HPDE6-E6E7 (cell line): ENCODE data around the gene C2CD2.
A peak's percentile ranks its signal among the peaks of the same experiment; 100 is the strongest.
"Not testable (repeated sequence)": the region's sequence is repeated elsewhere in the genome, so short reads cannot be mapped to it uniquely, and the experiment has no call there.

ENCODE experiments used
- DNase-seq: peaks from one replicate; pipeline ENCODE4 v3.0.0; 2011; ENCODE audit warnings: missing footprints; ENCODE audit errors: extremely low spot score

Gene C2CD2

DNA sequence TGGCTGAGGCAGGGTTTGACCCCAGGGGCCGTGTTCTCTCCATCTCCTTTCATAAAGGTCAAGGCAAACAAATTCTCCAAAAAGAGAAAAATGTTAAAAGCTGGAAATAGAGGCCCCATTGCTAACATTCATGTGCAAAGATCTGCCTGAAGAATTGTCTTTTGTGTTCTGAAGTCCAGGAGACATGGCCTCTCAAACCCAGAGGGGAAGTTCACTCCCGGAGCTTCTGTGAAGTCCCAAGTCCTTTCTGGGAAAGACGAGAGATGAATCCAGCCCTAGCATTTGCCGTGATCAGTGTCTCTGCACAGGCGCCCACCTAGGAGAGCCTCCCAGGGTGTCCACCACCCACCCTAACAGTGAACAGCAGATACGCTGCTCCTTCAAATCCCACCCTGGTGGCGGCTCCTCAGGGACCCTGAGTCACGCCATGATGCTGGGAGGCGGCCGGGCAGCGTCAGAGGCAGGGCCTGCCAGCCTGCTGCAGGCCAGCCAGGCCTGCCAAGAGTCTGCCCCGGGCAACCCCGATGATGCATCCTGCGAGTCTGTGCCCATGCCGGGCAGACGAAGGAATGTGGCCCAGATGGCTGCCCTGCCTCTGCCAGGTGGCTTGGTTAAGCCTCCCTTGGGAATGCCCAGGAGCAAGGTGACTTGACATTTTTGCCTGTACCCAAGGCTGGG is 5.2 kb upstream of the C2CD2 start:
- no peak for DNase-seq

DNA sequence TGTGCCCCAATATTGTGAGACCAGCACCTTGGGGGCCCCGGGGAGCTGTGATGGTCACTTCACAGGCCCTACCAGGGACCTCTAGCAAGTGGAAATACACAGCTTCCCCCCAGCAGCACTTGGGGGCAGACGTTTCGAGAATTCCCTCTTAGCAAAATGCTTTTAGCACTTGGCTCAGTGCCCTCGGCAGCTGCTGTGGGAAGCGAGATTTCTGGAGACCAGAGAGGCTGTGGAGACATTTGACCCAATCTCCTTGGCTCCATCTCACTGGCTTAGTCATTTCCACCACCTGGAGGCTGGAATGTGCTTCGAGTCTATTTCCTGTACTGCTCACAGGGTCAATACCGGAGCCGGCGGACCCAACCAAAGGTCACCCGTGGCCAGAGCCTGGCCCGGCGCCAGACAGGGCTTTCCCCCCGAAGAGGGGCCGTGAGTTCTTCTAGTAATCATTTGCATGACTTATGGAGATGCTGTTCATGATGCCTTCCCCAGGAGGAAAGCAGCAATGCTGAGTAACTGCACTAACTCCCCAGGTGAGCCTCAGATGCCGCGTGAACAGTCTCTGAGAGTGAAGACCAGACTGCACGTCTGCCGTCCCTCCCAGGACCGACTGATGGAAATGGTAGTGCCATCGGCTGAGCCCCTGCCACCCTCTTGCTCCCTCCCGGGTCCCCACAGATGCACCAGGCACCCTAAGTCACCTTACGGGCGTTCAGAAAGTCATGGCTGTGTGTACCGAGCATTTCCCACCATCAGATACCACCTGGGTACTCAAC is 4.4 kb upstream of the C2CD2 start:
- DNase-seq: peak; percentile 78

DNA sequence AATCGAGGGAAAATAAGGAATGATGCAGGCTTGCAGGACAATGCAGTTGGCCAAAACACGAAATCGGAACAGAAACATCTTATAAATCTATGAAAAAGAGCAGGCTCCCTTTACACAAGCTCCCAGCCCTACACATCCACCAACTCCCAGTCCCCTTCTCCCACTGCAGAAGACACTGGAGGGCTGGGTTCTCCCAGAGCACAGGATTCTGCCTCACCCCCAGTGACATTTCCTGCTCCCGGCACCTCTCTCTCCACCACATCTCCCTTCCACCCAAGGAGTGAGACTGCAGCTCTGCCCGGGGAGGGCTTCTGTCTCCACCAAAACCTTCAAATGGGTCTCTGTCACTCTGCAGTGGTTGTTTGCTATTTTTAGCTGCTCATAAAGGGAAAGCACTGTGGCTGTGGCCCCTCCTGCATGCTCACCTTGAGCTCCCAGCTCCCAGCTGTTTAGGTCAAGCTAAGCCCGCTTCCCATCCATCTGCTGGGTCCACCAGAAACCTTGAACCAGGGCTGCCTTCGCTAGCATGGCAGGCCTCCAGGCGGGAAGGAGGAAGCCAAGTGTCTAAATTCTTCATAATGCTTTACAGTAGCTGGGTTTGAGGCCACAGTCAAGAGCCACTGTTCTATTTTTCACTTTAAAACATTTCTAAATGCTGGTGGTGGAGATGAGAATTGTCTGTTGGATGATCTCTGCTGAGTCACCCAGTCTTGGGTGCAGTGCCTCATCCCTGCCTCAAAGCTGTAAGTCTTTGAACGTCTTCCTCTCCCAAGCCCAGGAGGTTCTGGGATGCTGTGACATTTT is 3.3 kb upstream of the C2CD2 start:
- peak; percentile 56 for DNase-seq

DNA sequence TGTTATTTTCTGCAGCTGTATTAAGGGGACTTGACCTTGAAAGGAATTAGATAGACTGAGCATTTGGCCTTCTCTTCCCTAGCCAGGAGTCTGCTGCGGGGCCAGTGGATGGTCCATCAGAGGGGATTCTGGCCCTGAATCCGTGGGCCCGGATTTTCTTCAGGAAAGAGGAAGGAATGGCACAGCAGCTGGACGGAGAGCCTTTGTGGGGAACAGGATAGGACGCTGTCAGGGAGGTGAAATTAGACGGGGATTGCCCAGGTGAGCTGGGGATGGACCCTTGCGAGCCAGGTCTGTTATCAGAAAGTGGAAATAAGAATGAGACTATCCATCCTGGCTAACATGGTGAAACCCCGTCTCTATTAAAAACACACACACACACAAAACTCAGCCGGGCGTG is 1.7 kb upstream of the C2CD2 start:
- no peak for DNase-seq

DNA sequence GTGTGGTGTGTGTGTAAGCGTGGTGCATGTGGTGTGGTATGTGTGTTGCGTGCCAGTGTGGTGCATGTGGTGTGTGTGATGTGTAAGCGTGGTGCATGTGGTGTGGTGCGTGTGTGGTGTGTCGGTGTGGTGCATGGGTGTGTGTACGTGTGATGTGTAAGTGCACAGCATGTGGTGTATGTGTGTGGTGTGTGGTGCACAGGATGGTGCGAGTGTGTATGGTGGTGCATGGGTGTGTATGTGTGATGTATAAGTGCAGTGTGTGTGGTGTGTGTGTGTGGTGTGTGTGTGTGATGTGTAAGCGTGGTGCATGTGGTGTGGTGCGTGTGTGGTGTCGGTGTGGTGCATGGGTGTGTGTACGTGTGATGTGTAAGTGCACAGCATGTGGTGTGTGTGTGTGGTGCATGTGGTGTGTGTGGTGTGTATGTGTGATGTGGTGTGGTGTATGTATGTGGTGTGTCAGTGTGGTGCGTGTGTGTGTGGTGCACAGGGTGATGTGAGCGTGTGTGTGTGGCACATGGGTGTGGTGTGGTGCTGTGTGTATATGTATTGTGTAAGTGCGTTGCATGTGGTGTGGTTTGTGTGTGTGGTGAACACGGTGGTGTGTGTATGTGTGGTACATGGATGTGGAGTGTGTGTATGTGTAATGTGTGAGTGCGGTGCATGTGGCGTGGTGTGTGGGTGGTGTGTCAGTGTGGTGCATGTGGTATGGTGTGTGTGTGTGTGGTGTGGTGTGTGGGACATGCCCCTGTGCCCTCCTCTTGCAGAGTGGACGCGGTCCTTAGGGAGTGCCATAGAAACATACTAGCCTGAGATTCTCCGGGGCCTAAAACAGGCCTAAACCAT is 1.1 kb upstream of the C2CD2 start:
- DNase-seq: no peak

DNA sequence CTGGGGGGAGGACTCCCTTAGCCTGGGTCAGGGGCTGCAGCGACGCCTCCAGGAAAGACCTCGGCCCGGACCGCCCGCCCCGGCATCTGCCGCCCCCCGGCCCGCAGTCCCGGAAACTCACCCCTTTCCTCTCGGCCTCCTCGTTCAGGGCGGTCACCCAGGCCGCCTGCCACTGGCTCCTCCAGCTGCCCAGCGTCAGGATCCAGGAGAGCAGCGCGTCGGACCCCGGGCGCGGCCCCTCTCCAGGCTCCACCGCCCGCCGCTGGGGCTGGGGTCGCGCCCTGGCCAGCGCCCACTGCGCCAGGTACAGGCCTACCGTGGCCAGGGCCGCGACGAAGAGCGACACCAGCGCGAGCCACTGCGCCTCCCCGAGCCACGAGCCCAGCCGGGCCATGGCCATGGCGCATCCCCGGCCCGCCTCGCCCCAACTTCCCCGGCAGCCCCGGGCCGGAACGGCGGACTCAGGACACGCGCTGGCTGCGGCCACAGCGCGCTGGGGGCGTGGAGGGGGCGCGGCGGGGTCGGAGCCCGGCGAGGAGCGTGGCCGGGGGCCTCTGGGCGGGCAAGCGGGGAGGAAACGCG is 478 bp downstream of the C2CD2 start:
- no peak for DNase-seq

DNA sequence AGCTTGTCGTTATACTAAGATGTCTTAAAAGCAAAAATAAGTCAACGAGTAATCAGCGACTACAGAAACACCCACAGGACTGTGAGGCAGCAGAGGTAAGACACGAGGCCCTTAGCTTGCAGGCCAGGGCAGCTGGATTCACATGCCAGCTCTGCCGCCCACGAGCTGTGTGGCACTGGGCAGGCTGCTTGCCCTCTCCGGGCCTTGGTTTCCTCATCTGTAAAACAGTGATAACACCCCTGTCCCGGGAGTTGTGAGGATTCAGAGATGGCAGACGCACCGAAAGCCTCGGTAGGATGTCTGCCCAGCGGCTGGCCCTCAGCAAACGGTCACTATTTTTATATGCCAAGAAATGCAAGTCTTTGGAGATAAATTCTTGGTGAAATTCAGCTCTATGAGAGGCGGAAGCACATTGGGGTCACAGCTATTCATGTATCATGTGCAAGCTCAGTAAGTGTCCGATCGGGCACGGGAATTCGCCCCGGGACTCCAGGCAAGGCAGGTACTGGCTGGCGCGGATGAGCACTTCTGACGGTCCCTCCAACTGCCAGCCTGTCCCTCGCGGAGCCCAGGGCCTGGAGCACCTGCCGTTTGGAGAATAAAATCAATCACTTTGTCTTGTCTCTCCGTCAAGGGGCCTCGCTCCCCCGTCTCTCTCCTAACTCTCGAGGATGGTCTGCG is 1.1 kb downstream of the C2CD2 start:
- DNase-seq: no peak

DNA sequence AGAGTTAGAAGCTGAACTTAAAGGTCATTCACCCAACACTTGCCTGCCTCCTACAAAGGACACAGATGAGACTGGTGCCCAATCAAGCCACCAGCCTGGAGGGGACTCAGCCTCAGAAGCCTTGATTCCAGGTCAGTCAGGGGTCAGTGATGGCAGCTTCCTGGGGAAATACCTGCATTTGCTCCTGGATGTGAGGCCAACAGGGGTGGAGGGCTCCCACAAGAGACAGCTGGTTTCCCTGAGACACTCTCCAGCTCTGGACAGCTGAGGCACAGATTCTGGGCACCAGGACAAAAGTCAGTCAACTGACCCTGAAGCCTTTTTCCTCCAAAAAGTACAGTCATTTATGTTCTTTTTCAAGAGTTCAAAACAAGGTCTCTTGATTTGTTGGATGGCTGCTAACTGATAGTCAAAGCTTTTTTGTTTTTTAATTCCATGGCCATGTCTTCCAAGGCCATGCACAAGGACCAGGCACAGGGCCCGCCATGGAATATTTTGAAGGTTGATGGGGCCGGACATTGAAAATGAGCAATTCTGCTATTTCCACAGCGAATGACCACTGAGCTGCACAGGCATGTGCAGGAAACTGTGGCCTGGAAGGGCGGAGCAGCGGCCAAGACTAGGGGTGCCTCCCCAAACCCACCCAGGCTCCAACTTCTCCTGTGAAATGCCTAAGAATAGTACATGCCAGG is 1.8 kb downstream of the C2CD2 start:
- no peak for DNase-seq

DNA sequence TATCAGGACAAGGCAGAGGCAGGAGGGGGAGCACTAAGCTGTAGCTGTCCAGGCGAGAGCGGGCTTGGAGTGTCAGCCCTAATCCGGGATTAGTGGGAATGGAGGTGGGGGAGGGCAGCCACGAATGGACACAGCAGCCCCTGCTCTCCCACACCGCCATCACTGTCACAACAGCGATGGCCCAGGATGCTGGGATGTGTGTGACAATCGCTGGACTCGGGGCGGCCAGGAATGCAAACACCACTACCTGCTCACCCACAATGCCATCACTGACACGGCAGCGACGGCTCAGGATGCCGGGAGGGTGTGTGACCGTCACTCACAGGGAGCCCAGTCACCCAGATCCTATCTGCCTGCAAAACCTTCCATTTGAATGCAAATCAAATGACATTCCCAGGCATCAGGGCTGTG is 2.9 kb downstream of the C2CD2 start:
- no peak for DNase-seq

DNA sequence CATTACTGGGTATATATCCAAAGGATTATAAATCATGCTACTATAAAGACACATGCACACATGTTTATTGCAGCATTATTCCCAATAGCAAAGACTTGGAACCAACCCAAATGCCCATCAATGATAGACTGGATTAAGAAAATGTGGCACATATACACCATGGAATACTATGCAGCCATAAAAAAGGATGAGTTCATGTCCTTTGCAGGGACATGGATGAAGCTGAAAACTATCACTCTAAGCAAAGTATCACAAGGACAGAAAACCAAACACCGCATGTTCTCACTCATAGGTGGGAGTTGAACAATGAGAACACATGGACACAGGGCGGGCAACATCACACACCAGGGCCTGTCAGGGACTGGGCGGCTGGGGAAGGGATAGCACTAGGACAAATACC is 4.2 kb downstream of the C2CD2 start:
- DNase-seq: not testable (repeated sequence)

DNA sequence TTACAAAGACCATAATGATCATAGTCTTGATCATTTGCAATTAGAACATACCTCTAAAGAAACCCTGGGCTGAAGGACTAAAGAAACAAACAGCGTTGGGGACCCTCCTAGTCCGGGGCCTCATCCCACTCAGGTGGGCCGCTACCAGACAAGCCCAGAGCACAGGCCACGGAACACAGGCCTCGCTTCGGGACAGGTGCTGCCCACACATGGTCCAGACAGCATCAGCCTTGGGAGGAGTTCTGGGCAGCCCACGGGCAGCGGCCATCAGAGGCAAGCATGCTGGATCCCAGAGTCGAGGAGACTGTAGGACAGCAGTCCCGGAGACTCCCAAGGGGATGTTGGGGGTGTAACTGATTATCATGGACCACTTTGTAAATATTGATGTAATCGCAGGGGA is 4.9 kb downstream of the C2CD2 start:
- no peak for DNase-seq

DNA sequence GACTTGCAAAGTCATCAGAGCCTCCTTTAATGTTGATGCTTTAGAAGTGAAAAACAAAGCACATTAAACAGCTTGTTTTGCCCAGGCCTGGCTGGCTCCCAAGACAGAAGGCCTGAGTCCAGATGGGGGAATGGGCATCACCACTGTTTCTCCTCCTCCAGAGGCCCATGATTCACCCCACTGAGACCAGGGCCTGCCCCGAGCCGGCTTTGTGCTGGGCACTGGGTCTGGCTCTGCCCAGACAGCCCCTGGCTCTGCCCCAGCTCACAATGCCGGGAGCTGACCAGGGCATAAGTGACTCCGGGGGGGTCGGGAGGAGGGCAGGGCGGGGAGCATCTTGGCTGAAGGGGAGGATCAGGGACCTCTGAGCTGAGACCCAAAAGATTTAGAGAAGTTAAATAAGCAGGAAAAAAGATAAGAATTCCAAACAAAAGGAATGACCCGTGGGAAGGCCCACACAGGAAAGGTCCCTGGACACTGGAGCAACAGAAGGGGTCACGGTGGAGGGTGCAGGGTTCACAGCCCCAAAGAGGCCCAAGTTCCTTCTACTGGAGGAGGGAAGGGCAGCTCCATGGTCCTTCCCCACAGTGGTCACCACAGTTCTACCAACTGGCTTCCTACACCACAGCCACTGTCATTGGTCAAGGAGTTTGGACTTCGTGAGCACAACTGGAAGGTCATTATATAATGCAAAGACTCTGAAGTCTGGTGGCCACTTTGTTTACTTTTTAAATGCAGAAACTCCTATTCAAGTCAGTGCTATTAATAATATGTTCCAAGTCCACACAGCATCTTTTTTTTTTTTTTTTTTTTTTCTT is 5.5 kb downstream of the C2CD2 start:
- DNase-seq: no peak

DNA sequence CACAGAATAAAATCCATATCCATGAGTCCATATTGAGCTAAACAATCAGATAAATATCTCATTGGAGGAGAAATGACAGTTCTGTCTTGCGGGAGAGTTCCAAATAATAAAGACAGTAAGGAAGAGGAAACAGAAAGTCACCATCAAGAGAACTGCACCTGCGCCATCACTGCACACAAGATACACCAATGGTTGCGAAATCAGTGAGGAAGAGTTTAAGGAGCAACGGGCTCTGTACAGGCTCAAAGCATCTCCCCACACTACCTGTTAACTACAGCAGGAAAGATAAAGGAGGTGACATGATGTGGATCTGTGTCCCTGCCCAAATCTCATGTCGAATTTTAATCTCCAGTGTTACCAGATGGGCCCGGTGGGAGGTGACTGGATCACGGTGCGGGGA is 7.8 kb downstream of the C2CD2 start:
- DNase-seq: no peak

DNA sequence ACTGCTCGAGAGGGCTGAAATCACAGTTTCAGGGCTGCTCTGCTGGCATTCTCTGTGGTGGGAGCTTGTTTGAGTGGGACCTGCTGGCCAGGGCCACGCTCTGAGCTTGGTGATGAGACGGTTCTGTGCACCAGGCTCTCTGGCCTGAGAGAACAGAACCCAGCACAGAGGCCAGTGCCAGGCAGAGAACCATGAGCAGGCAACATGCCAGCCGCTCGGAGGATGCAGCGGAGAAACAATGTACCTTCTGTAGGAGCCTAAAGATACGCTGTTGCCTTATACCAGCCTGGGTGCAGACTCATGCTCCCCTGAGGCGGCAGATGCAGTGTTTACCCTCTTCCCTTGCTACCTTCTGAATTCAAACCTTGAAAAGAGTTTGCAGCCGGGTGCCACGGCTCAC is 10.0 kb downstream of the C2CD2 start:
- DNase-seq: no peak

DNA sequence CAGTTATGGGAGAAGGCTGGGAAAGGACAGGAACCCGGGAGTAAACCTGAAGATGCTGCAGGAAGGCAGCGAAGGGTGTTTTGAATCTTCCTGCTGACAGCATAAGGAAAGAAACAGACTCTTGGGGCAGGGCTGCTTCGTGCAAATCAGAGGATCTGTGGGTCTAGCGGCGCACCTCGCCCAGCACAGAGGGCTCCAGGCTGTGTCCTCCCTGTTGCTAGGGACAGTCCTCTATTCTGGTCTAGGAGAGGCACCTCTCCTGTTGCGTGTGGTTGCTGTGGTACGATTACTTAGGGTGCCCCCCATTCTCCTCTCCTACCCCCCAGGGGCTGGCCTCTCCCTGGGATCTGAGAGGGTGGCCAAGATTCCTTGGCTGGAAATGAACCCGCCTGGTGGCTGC is 11.4 kb downstream of the C2CD2 start:
- no peak for DNase-seq

DNA sequence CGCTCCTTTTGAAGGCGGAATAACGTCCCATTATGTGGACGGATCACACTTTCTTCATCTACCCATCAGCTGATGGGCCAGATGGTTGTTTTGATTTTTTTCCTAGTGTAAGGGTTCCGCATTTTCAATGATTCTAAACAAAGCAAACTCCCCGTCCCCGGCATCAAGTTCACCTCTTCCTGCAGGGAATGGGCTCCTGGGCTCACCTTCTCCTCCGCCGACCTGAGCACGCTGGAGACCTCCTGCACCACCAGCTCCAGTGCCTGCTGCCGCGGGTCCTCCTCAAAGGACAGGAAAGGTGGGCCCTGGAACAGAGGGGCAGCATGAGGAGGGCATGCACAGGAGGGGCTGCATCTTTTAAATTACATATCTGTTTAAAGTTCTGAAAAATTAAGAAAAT is 11.9 kb downstream of the C2CD2 start:
- no peak for DNase-seq

DNA sequence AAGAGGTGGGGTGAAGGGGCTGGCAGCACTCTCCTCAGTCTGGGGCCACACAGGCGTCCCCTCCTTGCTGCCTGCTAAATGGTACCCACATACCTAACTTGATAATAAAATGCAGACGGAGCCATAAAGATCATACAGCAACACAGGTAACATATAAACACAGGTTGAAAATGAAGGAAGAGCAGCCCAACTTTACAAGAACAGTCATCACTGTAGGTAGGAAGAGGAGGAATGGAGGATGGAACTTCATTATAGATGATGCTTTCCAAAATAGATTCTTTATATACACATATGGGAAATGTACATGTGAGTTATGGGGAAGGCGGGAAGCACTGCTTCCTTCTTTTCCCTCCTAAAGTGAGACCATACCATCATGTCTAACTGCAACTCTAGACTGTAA is 13.4 kb downstream of the C2CD2 start:
- DNase-seq: no peak

DNA sequence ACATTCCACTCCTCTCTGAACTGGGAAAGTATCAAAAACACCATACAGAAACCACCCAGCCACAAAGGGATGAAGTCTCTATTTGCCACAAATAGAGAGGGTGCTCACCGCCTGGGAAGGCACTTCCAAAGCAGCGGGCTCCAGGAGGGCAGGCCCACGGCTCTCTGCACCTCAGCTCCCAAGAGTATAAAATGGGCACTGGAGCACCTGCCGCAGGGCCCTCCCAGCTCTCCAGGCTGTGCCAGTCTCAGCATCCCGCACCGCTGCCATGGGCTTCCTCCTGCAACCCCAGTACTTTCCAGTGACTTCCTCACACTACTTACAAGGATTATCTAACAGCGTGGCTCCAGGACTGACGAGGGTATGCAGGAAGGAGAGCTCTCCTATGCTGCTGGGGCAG is 14.4 kb downstream of the C2CD2 start:
- DNase-seq: no peak

DNA sequence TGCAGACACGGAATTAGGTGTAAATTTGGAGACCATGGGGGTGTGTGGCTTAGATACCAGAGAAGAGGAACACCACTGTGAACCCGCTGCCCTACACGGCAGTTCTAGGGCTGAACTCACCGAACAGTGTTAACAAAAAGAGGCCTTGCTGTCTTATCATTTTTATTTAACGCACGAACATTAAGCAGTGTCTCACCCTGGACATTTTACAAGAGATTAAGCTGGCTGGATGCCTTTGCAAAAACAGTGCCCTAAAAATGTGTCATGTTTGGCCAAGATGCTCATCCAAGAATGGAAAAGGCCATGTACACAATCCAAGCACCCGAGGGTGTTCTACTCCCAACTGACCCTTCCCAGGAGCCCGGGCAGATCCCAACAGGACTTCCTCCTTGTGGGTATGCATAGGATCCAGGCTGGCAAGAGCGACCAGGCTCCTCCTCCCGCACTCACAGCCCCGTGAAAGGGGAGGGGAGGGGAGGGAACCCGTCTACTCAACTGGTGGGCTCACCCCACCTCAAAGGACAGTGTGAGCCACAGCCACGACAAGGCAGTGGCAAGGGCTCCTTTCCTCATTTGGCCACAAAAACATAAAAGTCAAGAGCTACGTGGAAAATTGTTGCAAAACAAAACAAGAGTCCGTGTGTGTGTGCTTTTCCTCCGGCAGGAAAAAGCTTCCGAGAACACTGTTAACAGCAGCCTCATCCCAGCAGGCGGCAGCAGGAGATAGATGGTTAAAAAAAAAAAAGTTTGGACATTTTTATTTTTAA is 20.3 kb downstream of the C2CD2 start:
- no peak for DNase-seq
